Skin epidermis (tissue), 12 donors: Measurements from ENCODE around the gene TPH1.

Source experiments
- H3K27ac ChIP-seq, 21 experiments: fragments of 200-600 bp; sonication (generic) in 11 of 21; one replicate each; pipeline ENCODE4 v1.5.0; 2020; ENCODE audit warnings: mild to moderate bottlenecking in 3 of 21, inconsistent platforms in 2 of 21, moderate library complexity in 2 of 21
- H3K4me3 ChIP-seq, 7 experiments: fragments of 200-600 bp; sonication (generic) in 2 of 7; one replicate each; pipeline ENCODE4 v1.5.0; 2020; ENCODE audit warnings: inconsistent platforms in 2 of 7, mild to moderate bottlenecking in 2 of 7, moderate library complexity in 1 of 7

TPH1 gene

GRCh38 chr11:18046116-18046777 is at the start of gene TPH1:
Gene TPH1, minus strand, starts transcription at chr11:18046269. Its CDS starts 5,507 bp downstream, at chr11:18040762.
- H3K4me3 ChIP-seq: peak within 1 kb of the TSS in 1 of 7 experiments; percentile 18
- H3K27ac ChIP-seq: no peak within 1 kb of the TSS

GRCh38 chr11:18093959-18094358 is 47.9 kb upstream of the TPH1 start:
- H3K27ac ChIP-seq: no peak overlapping the region
- H3K4me3 ChIP-seq: no peak overlapping the region

- no peak overlapping the region for H3K4me3 ChIP-seq
Observed at GRCh38 chr11:18091731-18092130, 45.7 kb upstream of the TPH1 start.

GRCh38 chr11:18088966-18089365 is 42.9 kb upstream of the TPH1 start:
- no peak overlapping the region for H3K4me3 ChIP-seq
- no peak overlapping the region for H3K27ac ChIP-seq

More at GRCh38 chr11:18091731-18092130, 45.7 kb upstream of the TPH1 start:
- no peak overlapping the region for H3K27ac ChIP-seq

GRCh38 chr11:18088366-18088765 is 42.3 kb upstream of the TPH1 start:
- H3K4me3 ChIP-seq: no peak overlapping the region
- no peak overlapping the region for H3K27ac ChIP-seq

- Histone ChIP-seq H3K27ac (no peak overlapping the region), H3K4me3 (no peak overlapping the region)
Observed at GRCh38 chr11:18081551-18081950, 35.5 kb upstream of the TPH1 start.

- H3K27ac ChIP-seq: no peak overlapping the region
- H3K4me3 ChIP-seq: no peak overlapping the region
Observed at GRCh38 chr11:18080451-18080850, 34.4 kb upstream of the TPH1 start.

DNA sequence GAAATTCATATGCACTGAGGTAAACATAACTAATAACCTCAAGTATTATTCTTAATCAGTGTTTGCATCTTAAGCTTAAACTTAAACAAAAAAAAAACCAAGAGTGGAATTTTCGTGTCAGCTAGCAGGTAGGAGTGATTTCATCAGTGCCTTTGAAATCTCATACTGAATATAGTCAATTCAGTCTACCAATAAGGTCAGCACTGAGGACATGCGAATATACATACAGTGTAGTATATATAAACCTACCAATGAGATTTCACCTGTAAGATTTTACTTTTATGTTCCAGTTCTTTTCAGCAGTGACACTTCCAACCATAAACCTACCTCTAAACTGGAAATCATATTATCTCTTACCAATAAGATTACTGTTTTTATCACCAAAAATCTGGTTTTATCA is 32.8 kb upstream of the TPH1 start:
- Histone ChIP-seq H3K4me3 (no peak overlapping the region), H3K27ac (no peak overlapping the region)

DNA sequence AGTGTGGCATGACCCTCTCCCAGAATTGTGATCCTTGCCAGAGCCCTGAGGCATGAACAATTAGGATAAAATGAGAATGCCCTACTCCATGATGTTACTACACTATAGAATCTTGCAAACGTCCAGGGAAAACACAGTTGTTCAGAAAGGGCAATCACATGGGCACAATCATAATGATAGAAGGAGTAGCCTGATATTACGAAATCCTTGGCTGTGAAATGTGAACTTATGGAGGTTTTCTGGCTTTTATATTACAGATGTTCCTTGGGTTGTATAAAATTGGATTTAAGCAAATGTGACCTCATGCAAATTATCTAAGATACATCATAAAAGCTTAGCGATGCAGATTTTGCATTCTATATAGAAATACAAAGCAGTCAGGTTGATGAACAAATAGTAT is 29.4 kb upstream of the TPH1 start:
- Histone ChIP-seq H3K27ac (no peak overlapping the region), H3K4me3 (no peak overlapping the region)

DNA sequence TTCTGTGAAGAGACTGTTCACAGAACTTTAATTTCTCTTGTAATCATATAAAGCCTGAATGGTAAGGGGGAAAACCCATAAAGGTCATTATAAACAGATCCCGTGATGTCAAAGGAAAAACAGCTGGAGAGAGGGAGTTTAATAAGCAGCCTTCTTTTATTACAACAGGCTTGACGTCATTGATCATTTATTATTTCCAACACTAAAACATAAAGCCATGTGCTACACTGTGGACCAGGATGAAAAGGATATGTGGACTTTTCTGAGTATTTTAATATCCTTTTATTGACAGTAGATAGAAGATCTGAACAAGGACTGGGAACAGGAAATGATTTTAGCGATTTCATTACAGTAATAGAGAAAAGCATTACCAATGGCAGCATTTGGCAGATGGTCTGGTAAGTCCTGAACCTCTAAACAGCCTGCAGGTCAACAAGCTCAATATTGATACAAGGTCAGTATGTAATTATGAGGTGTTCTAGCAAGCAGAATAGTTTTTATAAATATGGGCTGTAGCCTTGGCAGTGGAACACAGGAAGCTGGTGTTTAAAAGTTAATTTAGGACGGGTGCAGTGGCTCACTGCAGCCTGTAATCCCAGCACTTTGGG is 25.1 kb upstream of the TPH1 start:
- Histone ChIP-seq H3K27ac (no peak overlapping the region), H3K4me3 (no peak overlapping the region)

DNA sequence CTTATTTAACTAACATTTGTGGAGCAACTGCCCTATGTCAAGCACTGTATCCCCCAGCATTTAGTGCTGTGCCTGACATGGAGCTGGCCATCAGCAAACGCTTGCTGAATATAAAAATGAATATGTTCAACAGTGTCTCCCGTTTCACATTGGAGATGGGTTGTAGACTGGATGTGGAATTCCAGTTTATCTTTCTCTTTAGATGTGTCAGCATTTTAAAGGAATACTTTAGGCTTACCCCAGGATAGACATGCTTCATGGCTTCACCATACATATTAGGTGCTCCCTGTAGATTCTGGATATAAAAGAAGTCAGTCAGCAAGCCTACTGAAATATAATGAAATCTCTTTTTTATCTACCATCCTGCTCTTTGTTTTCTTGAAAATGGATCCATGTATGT is 21.3 kb upstream of the TPH1 start:
- no peak overlapping the region for H3K27ac ChIP-seq
- no peak overlapping the region for H3K4me3 ChIP-seq

- H3K27ac ChIP-seq: no peak overlapping the region
- H3K4me3 ChIP-seq: no peak overlapping the region
Observed at GRCh38 chr11:18066626-18067025, 20.6 kb upstream of the TPH1 start.

DNA sequence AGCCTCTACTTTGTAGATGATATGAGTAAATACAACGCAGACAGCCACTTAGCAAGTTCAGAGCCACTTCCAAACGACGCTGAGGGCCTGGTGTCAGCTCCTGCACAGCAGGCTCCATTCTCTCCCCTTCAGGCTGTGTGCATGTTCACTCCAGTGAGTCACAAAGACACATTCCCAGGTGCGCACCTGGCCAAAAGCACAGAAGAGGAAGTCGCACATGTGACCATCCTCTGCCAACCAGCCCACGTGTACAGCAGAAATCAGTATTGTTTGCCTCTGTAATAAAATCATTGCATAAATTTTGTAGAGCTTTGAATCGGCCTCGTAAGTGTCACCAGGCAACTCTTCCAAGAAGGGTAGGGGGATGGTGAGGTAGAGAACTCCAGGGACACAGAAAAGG is 19.5 kb upstream of the TPH1 start:
- Histone ChIP-seq H3K4me3 (no peak overlapping the region), H3K27ac (no peak overlapping the region)

GRCh38 chr11:18064450-18065054 is 18.5 kb upstream of the TPH1 start:
- H3K27ac ChIP-seq: no peak overlapping the region
- no peak overlapping the region for H3K4me3 ChIP-seq

- no peak overlapping the region for H3K4me3 ChIP-seq
- no peak overlapping the region for H3K27ac ChIP-seq
Observed at GRCh38 chr11:18063862-18064434, 17.9 kb upstream of the TPH1 start.

- H3K27ac ChIP-seq: no peak overlapping the region
Observed at GRCh38 chr11:18063125-18063524, 17.1 kb upstream of the TPH1 start.

GRCh38 chr11:18061351-18061750 is 15.3 kb upstream of the TPH1 start:
- H3K4me3 ChIP-seq: no peak overlapping the region
- no peak overlapping the region for H3K27ac ChIP-seq

More at GRCh38 chr11:18063125-18063524, 17.1 kb upstream of the TPH1 start:
- H3K4me3 ChIP-seq: no peak overlapping the region

DNA sequence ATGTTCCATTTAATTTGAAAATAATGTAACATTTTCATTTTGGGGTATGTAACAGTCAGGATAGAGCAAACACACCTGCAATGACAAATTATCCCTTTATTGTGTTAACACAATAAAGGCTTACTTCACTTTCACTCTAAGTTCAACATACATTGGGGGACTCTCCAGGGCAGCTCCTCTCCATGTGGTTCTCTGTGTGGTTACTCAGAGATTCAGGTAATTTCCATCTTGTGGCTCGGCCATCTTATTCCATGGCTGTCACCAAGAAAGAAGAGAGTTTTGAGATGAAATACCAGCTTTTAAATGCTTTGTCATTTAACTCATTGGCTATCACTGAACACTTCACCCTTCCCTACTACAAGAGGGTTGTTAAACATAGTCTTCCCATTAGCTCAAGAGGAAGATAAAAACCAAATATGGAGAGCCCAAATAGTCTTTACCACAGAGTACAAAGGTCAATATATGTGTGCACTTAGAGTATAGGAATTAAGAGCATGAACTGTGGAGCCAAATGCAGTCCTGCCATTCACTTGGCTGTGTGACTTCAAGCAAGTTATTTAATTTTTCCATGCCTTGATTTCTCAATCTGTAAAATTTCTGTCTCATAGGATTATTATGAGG is 10.6 kb upstream of the TPH1 start:
- Histone ChIP-seq H3K27ac (no peak overlapping the region), H3K4me3 (no peak overlapping the region)

GRCh38 chr11:18054511-18055103 is 8.5 kb upstream of the TPH1 start:
- no peak overlapping the region for H3K4me3 ChIP-seq
- H3K27ac ChIP-seq: no peak overlapping the region

GRCh38 chr11:18050848-18051247 is 4.8 kb upstream of the TPH1 start:
- H3K27ac ChIP-seq: no peak overlapping the region
- no peak overlapping the region for H3K4me3 ChIP-seq
